Mesenchymal stem cell (in vitro differentiated cells and primary cell): ENCODE results near the gene NR1H2. TPM values are rescaled to one million over a fixed set of nuclear protein-coding genes. Genes with fewer than 3 reads are reported as not detected.

Source experiments
- DNase-seq: peaks from one replicate; pipeline ENCODE4 v3.0.0-alpha.2; 2013
- H2AFZ ChIP-seq: one replicate; pipeline ENCODE4 v1.6.1; 2013; ENCODE audit warnings: low read depth, mild to moderate bottlenecking, control low read depth, inconsistent platforms, low read length, moderate library complexity
- H2AK5ac ChIP-seq: 2 replicates; pipeline ENCODE4 v1.6.1; 2013; ENCODE audit warnings: low read length, moderate library complexity, mild to moderate bottlenecking, inconsistent platforms; ENCODE audit not compliant: severe bottlenecking
- H2BK120ac ChIP-seq: one replicate; pipeline ENCODE4 v1.6.1; 2013; ENCODE audit warnings: low read depth, mild to moderate bottlenecking, inconsistent platforms, low read length, moderate library complexity
- H2BK12ac ChIP-seq, 2 experiments: one replicate each; pipeline ENCODE4 v1.6.1; 2013; ENCODE audit warnings: inconsistent platforms in 2 of 2, low read length in 2 of 2, mild to moderate bottlenecking in 2 of 2, moderate library complexity in 2 of 2, control low read depth in 1 of 2
- H2BK15ac ChIP-seq: one replicate; pipeline ENCODE4 v1.6.1; 2013; ENCODE audit warnings: mild to moderate bottlenecking, low read depth, inconsistent platforms; ENCODE audit not compliant: poor library complexity, severe bottlenecking
- H2BK5ac ChIP-seq: 2 replicates; pipeline ENCODE4 v1.6.1; 2013; ENCODE audit warnings: low read depth, mild to moderate bottlenecking, low read length, control low read depth, inconsistent platforms; ENCODE audit not compliant: poor library complexity, severe bottlenecking
- H3K14ac ChIP-seq, 2 experiments: one replicate each; pipeline ENCODE4 v1.6.1; 2013; ENCODE audit warnings: inconsistent platforms in 2 of 2, low read length in 2 of 2, control low read depth in 1 of 2, mild to moderate bottlenecking in 1 of 2, moderate library complexity in 1 of 2
- H3K18ac ChIP-seq, 2 experiments: one replicate each; pipeline ENCODE4 v1.6.1; 2013; ENCODE audit warnings: inconsistent platforms in 2 of 2, low read length in 2 of 2, control low read depth in 1 of 2, low read depth in 1 of 2, mild to moderate bottlenecking in 1 of 2
- H3K23ac ChIP-seq, 2 experiments: one replicate each; pipeline ENCODE4 v1.6.1; 2013; ENCODE audit warnings: inconsistent platforms in 2 of 2, low read length in 2 of 2, mild to moderate bottlenecking in 2 of 2, moderate library complexity in 2 of 2, control low read depth in 1 of 2
- H3K27ac ChIP-seq: 2 replicates; pipeline ENCODE4 v1.5.1; 2013; ENCODE audit warnings: mild to moderate bottlenecking, moderate library complexity, low read length, control low read depth, inconsistent platforms; ENCODE audit not compliant: poor library complexity, severe bottlenecking
- H3K27me3 ChIP-seq, 2 experiments: 2 replicates each; pipeline versions ENCODE4 v1.6.1 to v1.7.0; 2013; ENCODE audit warnings: low read length in 2 of 2, mild to moderate bottlenecking in 2 of 2, moderate library complexity in 2 of 2, control low read depth in 1 of 2, inconsistent platforms in 1 of 2; ENCODE audit not compliant: control insufficient read depth in 1 of 2, insufficient read depth in 1 of 2
- H3K36me3 ChIP-seq, 2 experiments: 2 replicates each; pipeline versions ENCODE4 v1.6.1 to v1.7.0; 2013; ENCODE audit warnings: low read length in 2 of 2, control low read depth in 1 of 2, inconsistent platforms in 1 of 2, low read depth in 1 of 2, mild to moderate bottlenecking in 1 of 2; ENCODE audit not compliant: insufficient read depth in 2 of 2, control insufficient read depth in 1 of 2
- H3K4ac ChIP-seq, 2 experiments: one replicate each; pipeline ENCODE4 v1.6.1; 2013; ENCODE audit warnings: inconsistent platforms in 2 of 2, low read length in 2 of 2, mild to moderate bottlenecking in 2 of 2, moderate library complexity in 2 of 2, control low read depth in 1 of 2, low read depth in 1 of 2
- H3K4me1 ChIP-seq: 2 replicates; pipeline ENCODE4 v1.6.1; 2013; ENCODE audit warnings: low read depth, low read length, control low read depth; ENCODE audit not compliant: control insufficient read depth, insufficient read depth
- H3K4me2 ChIP-seq: 2 replicates; pipeline ENCODE4 v1.6.1; 2013; ENCODE audit warnings: low read length, mild to moderate bottlenecking, inconsistent platforms; ENCODE audit not compliant: poor library complexity, severe bottlenecking
- H3K4me3 ChIP-seq, 2 experiments: 2 replicates each; pipeline versions ENCODE4 v1.5.1 to v1.7.0; 2013; ENCODE audit warnings: low read length in 2 of 2, mild to moderate bottlenecking in 2 of 2, control low read depth in 1 of 2, low read depth in 1 of 2; ENCODE audit not compliant: insufficient read depth in 1 of 2
- H3K79me1 ChIP-seq: replicated peaks from 2 replicates; pipeline ENCODE4 v1.6.1; 2013; ENCODE audit warnings: mild to moderate bottlenecking, control low read depth, low read length, inconsistent platforms; ENCODE audit not compliant: poor library complexity, severe bottlenecking
- H3K9ac ChIP-seq: 2 replicates; pipeline ENCODE4 v1.7.0; 2013; ENCODE audit warnings: mild to moderate bottlenecking, low read length, moderate library complexity
- H3K9me3 ChIP-seq: 2 replicates; pipeline ENCODE4 v1.7.0; 2013; ENCODE audit warnings: mild to moderate bottlenecking, low read length; ENCODE audit not compliant: control insufficient read depth
- H4K8ac ChIP-seq: one replicate; pipeline ENCODE4 v1.6.1; 2013; ENCODE audit warnings: inconsistent platforms, mild to moderate bottlenecking, low read length, moderate library complexity
- H4K91ac ChIP-seq: one replicate; pipeline ENCODE4 v1.6.1; 2013; ENCODE audit warnings: mild to moderate bottlenecking, low read length, inconsistent platforms
- WGBS: methylation state at CpG from one replicate; pipeline ENCODE4 v1.1.7; 2013; ENCODE audit warnings: mixed read lengths; 5-methylcytosine and 5-hydroxymethylcytosine counted together
- polyA plus RNA-seq, 2 experiments: library from polyadenylated mRNA; stranded (reverse); fragments of 200-250 nt; gene quantifications; one replicate each; pipeline ENCODE4 v1.2.3, GENCODE V29; 2013

Gene NR1H2
- 29.2 TPM for polyA plus RNA-seq (2013, experiment 1 of 2)
- polyA plus RNA-seq (2013, experiment 2 of 2) = 27.7 TPM

DNA sequence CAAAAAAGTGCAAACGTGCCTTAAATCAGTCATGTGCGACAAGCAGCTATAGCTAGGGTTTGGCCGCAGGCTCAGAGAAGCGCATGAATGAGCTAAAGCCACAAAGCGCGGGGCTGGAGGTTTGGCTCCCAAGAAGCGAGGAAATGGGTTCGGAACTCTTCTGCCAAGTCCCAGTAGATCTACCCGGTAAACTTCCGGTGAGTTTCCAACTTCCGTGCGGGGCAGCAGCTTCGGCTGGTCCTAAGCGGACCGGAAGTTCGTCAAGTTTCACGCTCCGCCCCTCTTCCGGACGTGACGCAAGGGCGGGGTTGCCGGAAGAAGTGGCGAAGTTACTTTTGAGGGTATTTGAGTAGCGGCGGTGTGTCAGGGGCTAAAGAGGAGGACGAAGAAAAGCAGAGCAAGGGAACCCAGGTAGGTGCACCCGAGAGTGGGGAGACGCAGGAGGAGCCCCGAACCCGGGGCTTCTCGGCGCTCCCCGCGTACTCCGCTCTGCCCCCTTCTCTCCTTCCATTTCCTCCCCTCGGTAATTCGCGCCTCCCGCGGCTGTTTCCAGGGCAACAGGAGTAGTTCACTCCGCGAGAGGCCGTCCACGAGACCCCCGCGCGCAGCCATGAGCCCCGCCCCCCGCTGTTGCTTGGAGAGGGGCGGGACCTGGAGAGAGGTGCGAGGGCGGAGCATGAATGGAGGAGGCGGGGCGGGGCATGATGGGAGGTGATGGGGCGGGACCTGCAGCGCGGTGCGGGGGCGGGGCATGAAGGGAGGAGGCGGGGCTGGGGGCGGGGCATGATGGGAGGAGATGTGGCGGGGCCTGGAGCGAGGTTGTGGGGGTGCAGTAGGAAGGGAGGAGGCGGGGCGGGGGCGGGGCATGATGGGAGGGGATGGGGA, at the start of gene NR1H2:
Gene NR1H2, plus strand, starts transcription at position 292 of the 885 bp plus-strand sequence. CDS start 1,149 bp downstream, outside the sequence.
- H3K79me1 ChIP-seq = peaks cover 33% of the 10 kb centered on the region
- H3K14ac ChIP-seq = peak within 1 kb of the TSS in 1 of 2 experiments; percentile 49
- peak within 1 kb of the TSS; percentile 96 for H3K27ac ChIP-seq
- H3K4me3 ChIP-seq = peak within 1 kb of the TSS; percentile 78 to 86
- H3K4me1 ChIP-seq = peaks cover 2% of the 10 kb centered on the region
- H2BK12ac ChIP-seq = peak within 1 kb of the TSS in 1 of 2 experiments; percentile 33
- H3K9me3 ChIP-seq = no peaks in the 10 kb centered on the region
- H2AFZ ChIP-seq = peak within 1 kb of the TSS; percentile 21
- peak within 1 kb of the TSS; percentile 84 to 94 for H3K4ac ChIP-seq
- DNase-seq = peak; percentile 97
- H2AK5ac ChIP-seq = peak within 1 kb of the TSS; percentile 61
- H3K36me3 ChIP-seq = peaks cover 41% of the 10 kb centered on the region in 2 experiments
- H3K4me2 ChIP-seq = peak within 1 kb of the TSS; percentile 88
- H3K9ac ChIP-seq = peak within 1 kb of the TSS; percentile 98
- no peak within 1 kb of the TSS for H3K23ac ChIP-seq
- peak within 1 kb of the TSS; percentile 67 for H4K91ac ChIP-seq
- H2BK15ac ChIP-seq = no peak within 1 kb of the TSS
- peak within 1 kb of the TSS; percentile 88 for H2BK5ac ChIP-seq
- peak within 1 kb of the TSS; percentile 69 for H2BK120ac ChIP-seq
- no peaks in the 10 kb centered on the region for H3K27me3 ChIP-seq
- H3K18ac ChIP-seq = peak within 1 kb of the TSS; percentile 67 to 87
- WGBS = 2% methylated on average over 55 of the region's 67 CpGs
- peak within 1 kb of the TSS; percentile 91 for H4K8ac ChIP-seq

DNA sequence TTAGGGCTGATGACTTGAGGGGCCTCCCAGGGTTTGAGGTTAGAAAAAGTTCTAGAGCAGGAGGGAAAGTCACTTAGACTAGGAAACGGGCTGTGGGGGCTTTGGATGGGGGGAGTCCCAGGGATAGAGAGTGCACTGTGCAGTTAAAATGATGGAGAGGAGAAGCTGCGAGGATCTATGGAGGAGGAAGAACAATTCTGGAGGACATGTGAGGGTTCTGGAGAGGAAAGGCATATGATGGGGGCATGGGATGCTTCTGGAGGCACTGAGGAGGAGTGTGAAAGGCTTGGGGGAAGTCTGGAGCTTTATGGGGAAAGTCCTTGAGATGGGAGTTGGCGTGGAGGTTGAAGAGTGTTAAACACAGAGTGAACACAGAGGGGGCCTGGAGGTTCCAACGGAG, 49.2 kb upstream of the NR1H2 start:
- no peak overlapping the region for H3K4me2 ChIP-seq
- H3K27ac ChIP-seq = no peak overlapping the region
- H3K9ac ChIP-seq = no peak overlapping the region
- H3K14ac ChIP-seq = no peak overlapping the region
- no peak overlapping the region for H2BK12ac ChIP-seq
- H3K4me1 ChIP-seq = peaks cover 4% of the 10 kb centered on the region
- H3K9me3 ChIP-seq = no peaks in the 10 kb centered on the region
- peaks cover 40 to 56% of the 10 kb centered on the region in 2 experiments for H3K27me3 ChIP-seq
- no peak overlapping the region for H3K18ac ChIP-seq
- H2BK15ac ChIP-seq = no peak overlapping the region
- no peak overlapping the region for H2AFZ ChIP-seq
- H4K91ac ChIP-seq = no peak overlapping the region
- no peak overlapping the region for H2BK120ac ChIP-seq
- H3K4ac ChIP-seq = no peak overlapping the region
- H2AK5ac ChIP-seq = no peak overlapping the region
- DNase-seq = no peak
- H3K4me3 ChIP-seq = no peak overlapping the region
- H3K36me3 ChIP-seq = no peaks in the 10 kb centered on the region
- no peak overlapping the region for H4K8ac ChIP-seq
- 52% methylated on average over 3 of the region's 4 CpGs for WGBS
- H3K79me1 ChIP-seq = no peaks in the 10 kb centered on the region
- no peak overlapping the region for H3K23ac ChIP-seq
- no peak overlapping the region for H2BK5ac ChIP-seq

DNA sequence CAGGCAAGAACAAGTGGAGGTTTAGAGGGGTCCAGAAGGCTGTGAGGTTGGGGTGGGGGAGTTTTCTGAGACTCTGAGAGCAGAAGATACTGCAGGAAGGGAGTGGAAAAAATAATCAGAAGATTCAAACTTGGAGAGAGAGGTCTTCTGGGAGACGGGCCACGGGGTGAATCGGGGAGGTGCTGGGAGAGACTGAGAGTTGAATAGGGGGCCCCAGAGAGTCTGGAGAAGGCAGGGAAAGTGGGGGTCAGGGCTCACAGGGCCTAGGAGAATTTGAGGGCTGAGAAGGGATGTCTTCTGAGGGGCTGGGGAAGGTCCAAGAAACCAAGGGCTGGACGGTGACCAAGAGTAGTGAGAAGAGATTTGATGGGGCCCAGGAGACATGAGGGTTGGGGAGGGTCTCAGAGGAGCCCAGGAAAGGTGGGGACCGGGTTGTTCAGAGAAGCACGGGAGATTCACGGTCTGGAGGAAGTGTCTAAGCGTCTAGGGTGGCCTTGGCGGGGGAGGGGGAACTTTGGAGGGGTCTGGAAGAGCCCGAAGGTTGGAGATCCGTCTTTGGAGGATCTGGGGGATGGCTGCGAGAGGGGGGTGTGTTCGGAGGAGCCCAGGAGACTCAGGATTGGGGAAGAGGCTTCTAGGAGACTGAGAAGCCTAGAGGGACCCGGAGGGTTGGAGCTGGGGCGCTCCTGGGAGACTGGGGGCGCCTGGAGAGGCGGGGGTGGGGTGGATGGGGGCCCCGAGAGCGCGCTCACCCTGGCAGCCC, 48.6 kb upstream of the NR1H2 start:
- H2BK5ac ChIP-seq = no peak overlapping the region
- no peak overlapping the region for H3K9ac ChIP-seq
- H3K79me1 ChIP-seq = no peaks in the 10 kb centered on the region
- no peak overlapping the region for H3K4me2 ChIP-seq
- no peak overlapping the region for H3K14ac ChIP-seq
- H2AK5ac ChIP-seq = no peak overlapping the region
- no peak overlapping the region for H2AFZ ChIP-seq
- no peak overlapping the region for H3K27ac ChIP-seq
- H3K4me3 ChIP-seq = no peak overlapping the region
- H2BK15ac ChIP-seq = no peak overlapping the region
- H3K4ac ChIP-seq = no peak overlapping the region
- DNase-seq = no peak
- H3K18ac ChIP-seq = no peak overlapping the region
- H2BK120ac ChIP-seq = no peak overlapping the region
- H4K91ac ChIP-seq = no peak overlapping the region
- no peak overlapping the region for H4K8ac ChIP-seq
- H3K4me1 ChIP-seq = peaks cover 4% of the 10 kb centered on the region
- no peak overlapping the region for H2BK12ac ChIP-seq
- 58% methylated on average over 11 of the region's 20 CpGs for WGBS
- H3K27me3 ChIP-seq = peaks cover 47 to 62% of the 10 kb centered on the region in 2 experiments
- H3K36me3 ChIP-seq = no peaks in the 10 kb centered on the region
- H3K9me3 ChIP-seq = no peaks in the 10 kb centered on the region
- no peak overlapping the region for H3K23ac ChIP-seq
